GM18499 (cell line): ENCODE data around the gene AGO3.

Source experiments
- ATAC-seq: cut with Tn5 transposase; IDR thresholded peaks from one replicate; pipeline ENCODE4 v1.9.1; 2021; ENCODE audit warnings: moderate number of reproducible peaks; ENCODE audit not compliant: insufficient read depth, unreplicated experiment

Gene AGO3

DNA sequence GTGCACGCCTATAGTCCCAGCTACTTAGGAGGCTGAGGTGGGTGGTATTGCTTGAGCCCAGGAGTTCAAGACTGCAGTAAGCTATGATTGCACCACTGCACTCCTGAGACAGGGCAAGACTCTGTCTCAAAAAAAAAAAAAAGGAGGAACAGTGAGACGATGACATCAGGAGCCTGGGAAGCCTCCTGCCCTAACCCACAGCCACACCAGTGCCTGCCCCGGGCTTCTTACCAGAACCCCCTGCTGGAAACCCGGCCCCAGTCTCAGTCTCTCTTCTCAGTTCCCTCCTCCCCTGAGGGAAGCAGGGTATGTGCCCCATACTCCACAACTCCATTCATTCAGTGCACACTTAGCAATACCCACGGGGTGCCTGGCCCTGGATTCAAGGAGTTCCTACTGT is 185.0 kb downstream of the AGO3 start:
- ATAC-seq, result no peak

DNA sequence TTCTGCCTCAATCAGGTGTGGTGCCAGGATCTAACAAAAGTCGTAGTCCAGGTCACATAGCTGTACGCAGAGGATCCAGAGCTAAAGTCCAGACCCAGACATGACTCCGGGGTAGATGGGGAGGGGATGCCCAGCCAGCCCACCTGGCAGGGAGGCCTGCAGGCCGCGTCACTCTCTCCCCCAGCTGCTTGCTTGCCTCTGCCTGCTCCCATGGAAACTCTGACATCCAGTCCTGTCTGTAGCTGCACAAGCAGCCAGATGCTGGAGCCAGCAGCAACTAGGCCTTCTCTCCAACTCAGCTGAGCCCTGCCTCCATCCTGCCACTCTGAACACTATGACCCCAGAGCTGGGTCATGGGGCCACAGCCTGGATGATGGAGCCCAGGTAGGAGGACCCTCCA is 186.0 kb downstream of the AGO3 start:
- ATAC-seq, result no peak

DNA sequence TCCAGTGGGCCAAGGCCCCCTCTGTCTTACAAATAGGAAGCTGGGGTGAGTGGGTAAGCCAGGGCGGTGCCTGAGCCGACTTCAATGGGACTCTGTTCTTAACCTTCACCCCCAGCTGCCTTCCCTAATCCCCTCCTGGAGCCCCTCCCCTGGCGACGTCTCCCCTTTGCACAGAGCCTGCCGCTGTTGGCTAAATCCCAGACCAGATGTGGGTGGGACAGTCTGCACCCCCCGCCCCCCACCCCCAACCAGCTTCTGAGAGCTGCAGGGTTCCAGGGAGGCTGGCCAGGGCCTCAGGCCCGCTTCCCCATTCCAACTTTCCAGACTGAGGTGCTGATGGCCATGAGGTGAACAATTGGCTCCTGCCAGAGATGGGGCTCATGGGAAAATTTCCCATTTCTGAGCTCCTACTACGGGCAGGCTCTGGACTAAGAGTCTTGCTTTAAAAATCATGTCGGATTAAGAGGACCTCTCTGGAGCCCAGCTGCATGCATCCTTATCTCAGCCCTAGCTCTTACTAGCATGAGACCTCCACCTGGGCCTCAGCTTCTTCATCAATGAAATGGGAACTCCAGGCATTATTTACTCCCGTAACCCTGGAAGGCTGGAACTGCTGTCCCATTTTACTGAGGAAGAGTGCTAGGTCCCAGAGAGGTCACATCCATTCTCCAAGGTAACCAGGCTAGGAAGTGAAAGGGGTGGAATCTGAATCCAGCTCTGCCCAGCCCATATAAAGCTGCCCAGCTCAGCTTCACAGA is 187.7 kb downstream of the AGO3 start:
- ATAC-seq, result no peak

GRCh38 chr1:36119456-36119855 is 188.6 kb downstream of the AGO3 start:
- ATAC-seq, result no peak
